Right lobe of liver (tissue), 4 donors: ENCODE data around the gene LSM10.

Experiments
- CTCF ChIP-seq, 4 donors: fragments of 200-600 bp in 3 of 4; fragments of 450-650 bp in 1 of 4; IDR thresholded peaks; one replicate each; pipeline versions ENCODE4 v1.5.1 to v1.8.0; 2016 to 2022; ENCODE audit warnings: antibody characterized with exemption in 4 of 4, mild to moderate bottlenecking in 2 of 4
- POLR2A ChIP-seq: fragments of 450-650 bp; IDR thresholded peaks from one replicate; pipeline ENCODE4 v1.6.1; 2017; ENCODE audit warnings: antibody characterized with exemption, mild to moderate bottlenecking
- donor health status: DM: no; HTN: no; CAD: no.
- donor health status: DM: no; HTN: no; CAD: no.
- donor health status: DM: no; HTN: yes; CAD: no.

- TF ChIP-seq CTCF (IDR thresholded peaks at IDR 0.05), result no peak
- TF ChIP-seq POLR2A, result no peak
Observed at GRCh38 chr1:36442337-36442736, 44.6 kb upstream of the LSM10 start.
